GM23338 (cell line): Measurements from ENCODE around the gene FLYWCH1.

Experiments
- EZH2 ChIP-seq: fragments of 200-600 bp; sonication (generic); IDR thresholded peaks from one replicate; pipeline ENCODE4 v1.8.0; 2017; ENCODE audit warnings: antibody characterized with exemption, mild to moderate bottlenecking, low read depth; ENCODE audit not compliant: unreplicated experiment
- EZH2phosphoT487 ChIP-seq: fragments of 200-600 bp; sonication (generic); IDR thresholded peaks from one replicate; pipeline ENCODE4 v1.8.1; 2018; ENCODE audit warnings: antibody characterized with exemption; ENCODE audit not compliant: unreplicated experiment
- JUNB ChIP-seq: IDR thresholded peaks from one replicate; pipeline ENCODE4 v1.6.1; 2016; ENCODE audit warnings: antibody characterized with exemption; ENCODE audit not compliant: unreplicated experiment
- POLR2AphosphoS5 ChIP-seq: IDR thresholded peaks from 2 replicates; pipeline ENCODE4 v1.6.1; 2016; ENCODE audit warnings: antibody characterized with exemption, low read depth
- TF ChIP-seq, protein P1 (sequence below), 2 experiments: fragments of 200-600 bp in 1 of 2; sonication (generic) in 1 of 2; conservative IDR thresholded peaks; 2 replicates each; pipeline versions ENCODE4 v1.5.1 to v1.6.1; 2016 to 2017; ENCODE audit warnings: antibody characterized with exemption in 2 of 2, low read depth in 2 of 2, mild to moderate bottlenecking in 2 of 2, moderate library complexity in 1 of 2

DNA sequence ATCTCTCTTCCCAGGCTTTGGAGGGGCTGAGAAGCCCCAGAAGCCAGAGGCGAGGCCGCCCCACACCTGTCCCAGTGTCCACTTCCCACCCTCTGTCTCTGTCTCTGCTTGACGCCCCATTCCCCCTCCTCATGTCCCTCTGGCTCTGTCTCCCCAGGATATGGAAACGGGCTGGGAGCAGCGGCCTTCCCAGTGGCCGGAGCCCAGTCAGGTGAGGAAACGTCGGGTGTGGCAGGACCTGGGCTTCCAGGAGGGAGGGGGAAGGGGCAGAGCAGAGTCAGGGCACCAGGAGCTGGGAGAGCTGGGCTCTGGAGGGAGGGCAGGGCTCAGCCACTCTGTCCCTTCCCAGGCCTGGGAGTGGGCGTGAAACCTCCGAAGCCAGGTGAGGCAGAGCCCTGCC lies 79.2 kb downstream of the FLYWCH1 start:
- no peak for TF ChIP-seq EZH2
- TF ChIP-seq EZH2phosphoT487 = no peak
- no peak for TF ChIP-seq POLR2AphosphoS5
- no peak for TF ChIP-seq JUNB
- TF ChIP-seq, protein P1, sequence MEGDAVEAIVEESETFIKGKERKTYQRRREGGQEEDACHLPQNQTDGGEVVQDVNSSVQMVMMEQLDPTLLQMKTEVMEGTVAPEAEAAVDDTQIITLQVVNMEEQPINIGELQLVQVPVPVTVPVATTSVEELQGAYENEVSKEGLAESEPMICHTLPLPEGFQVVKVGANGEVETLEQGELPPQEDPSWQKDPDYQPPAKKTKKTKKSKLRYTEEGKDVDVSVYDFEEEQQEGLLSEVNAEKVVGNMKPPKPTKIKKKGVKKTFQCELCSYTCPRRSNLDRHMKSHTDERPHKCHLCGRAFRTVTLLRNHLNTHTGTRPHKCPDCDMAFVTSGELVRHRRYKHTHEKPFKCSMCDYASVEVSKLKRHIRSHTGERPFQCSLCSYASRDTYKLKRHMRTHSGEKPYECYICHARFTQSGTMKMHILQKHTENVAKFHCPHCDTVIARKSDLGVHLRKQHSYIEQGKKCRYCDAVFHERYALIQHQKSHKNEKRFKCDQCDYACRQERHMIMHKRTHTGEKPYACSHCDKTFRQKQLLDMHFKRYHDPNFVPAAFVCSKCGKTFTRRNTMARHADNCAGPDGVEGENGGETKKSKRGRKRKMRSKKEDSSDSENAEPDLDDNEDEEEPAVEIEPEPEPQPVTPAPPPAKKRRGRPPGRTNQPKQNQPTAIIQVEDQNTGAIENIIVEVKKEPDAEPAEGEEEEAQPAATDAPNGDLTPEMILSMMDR (conservative IDR thresholded peaks at IDR 0.05; ENCODE audit: low read depth in 2 of 2) = no peak
